Activated naive CD4-positive, alpha-beta T cell treated with anti-CD3 and anti-CD28 coated beads, Interleukin-2, amount 50 U/mL, for 24 hours (primary cell): Measurements from ENCODE around the gene UBE4B.
"Not testable (repeated sequence)": the region's sequence is repeated elsewhere in the genome, so short reads cannot be mapped to it uniquely, and the experiment has no call there.

Source experiments
- H3K27ac Mint-ChIP-seq: one replicate; pipeline ENCODE4 v1.8.0; 2021; ENCODE audit warnings: mild to moderate bottlenecking, mixed read lengths
- H3K27me3 Mint-ChIP-seq: one replicate; pipeline ENCODE4 v1.8.0; 2021; ENCODE audit warnings: mixed read lengths
- H3K36me3 Mint-ChIP-seq: one replicate; pipeline ENCODE4 v1.8.0; 2021; ENCODE audit warnings: mixed read lengths
- H3K4me1 Mint-ChIP-seq: one replicate; pipeline ENCODE4 v1.8.0; 2021; ENCODE audit warnings: mixed read lengths
- H3K4me3 Mint-ChIP-seq: one replicate; pipeline ENCODE4 v1.8.0; 2021; ENCODE audit warnings: mild to moderate bottlenecking, mixed read lengths
- H3K9me3 Mint-ChIP-seq: one replicate; pipeline ENCODE4 v1.8.0; 2021; ENCODE audit warnings: mixed read lengths

The UBE4B gene

DNA sequence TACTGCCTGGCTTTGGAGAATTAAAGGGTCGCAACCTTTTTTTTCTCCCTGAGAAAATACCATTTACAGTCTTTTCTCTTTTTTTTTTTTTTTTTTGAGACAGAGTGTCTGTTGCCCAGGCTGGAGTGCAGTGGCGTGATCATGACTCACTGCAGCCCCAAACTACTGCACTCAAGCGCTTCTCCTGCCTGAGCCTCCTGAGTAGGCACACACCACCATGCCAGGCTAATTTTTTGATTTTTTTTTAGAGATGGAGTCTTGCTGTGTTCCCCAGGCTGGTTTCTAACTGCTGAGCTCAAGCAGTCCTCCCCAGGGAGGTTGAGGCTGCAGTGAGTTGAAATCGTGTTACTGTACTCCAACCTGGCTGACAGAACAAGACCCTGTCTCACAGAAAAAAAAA is 24.6 kb downstream of the UBE4B start:
- Mint-ChIP-seq H3K27ac (no peak overlapping the region), H3K36me3 (peaks cover 5% of the 10 kb centered on the region), H3K4me3 (no peak overlapping the region), H3K4me1 (peaks cover 8% of the 10 kb centered on the region), H3K27me3 (no peaks in the 10 kb centered on the region), H3K9me3 (no peaks in the 10 kb centered on the region)

DNA sequence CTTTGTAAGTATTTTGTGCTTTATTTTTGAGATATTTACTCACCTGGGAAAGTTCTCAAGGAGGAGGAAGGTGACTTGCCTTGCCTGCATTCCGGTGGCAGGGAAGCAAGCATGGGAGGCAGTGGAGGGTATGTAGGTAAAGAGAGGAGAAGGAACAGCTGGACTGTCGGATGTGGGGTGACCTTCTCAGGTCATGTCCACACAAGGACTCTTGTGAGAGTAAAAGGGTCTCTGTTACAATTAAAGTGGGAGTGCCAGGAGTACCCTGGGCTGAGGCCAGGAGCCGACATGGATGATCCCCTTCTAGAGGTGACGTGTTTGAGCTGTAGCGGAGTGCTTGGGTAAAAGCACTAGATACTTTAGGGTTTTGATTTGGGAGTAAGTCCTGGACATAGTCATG is 25.0 kb downstream of the UBE4B start:
- no peak overlapping the region for H3K27ac Mint-ChIP-seq
- no peak overlapping the region for H3K4me3 Mint-ChIP-seq
- H3K36me3 Mint-ChIP-seq, result peaks cover 2% of the 10 kb centered on the region
- H3K9me3 Mint-ChIP-seq, result no peaks in the 10 kb centered on the region
- peaks cover 8% of the 10 kb centered on the region for H3K4me1 Mint-ChIP-seq
- no peaks in the 10 kb centered on the region for H3K27me3 Mint-ChIP-seq

DNA sequence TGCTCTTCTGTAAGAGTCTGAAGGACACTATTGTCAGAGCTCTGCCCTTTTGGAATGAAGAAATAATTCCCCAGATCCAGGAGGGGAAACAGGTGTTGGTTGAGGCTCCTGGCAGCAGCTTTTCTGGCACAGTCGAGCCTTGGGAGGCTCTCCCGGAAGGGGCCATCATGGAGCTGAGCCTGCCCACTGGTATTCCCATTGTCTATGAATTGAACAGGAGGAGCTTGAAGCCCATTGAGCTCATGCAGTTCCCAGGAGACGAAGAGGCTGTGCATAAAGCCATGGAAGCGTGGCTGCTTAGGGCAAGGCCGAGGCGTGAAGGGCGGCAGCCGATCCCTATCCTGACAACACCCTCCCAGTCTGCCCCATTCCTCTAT is 26.6 kb downstream of the UBE4B start:
- Mint-ChIP-seq H3K36me3 (peaks cover 2% of the 10 kb centered on the region), H3K27me3 (no peaks in the 10 kb centered on the region), H3K9me3 (no peaks in the 10 kb centered on the region), H3K27ac (no peak overlapping the region), H3K4me1 (peaks cover 16% of the 10 kb centered on the region), H3K4me3 (no peak overlapping the region)

DNA sequence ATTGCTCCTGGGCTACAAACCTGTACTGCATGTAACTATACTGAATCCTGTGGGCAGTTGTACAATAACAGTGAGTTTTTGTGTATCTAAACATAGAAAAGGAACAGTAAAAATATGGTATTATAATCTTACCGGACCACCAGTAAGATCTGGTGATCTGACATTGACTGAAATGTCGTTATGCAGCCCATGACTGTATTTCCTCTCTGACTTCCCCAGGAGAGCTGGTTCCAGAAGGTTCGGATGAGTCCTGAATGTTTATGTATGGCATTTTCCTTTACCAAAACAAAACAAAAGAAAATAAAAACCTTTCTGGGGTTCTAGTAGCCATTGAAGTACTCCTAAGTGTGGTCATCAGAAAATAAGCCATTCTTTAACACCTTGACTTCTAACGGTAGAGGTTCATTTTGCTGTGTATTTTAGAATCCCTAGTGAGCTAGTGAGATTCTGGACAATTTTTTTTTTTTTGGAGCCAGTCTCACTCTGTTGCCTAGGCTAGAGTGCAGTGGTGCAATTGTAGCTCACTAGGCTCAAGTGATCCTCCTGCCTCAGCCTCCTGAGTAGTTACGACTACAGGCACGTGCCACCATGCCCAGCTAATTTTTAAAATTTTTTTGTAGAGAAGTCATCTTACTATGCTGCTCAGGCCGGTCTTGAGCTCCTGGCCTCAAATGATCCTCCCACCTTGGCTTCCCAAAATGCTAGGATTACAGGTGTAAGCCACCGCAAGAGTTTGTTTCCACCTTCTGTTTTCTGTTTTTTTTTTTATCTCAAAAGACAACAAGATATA is 27.7 kb downstream of the UBE4B start:
- H3K27me3 Mint-ChIP-seq, result no peaks in the 10 kb centered on the region
- no peaks in the 10 kb centered on the region for H3K36me3 Mint-ChIP-seq
- no peak overlapping the region for H3K4me3 Mint-ChIP-seq
- no peaks in the 10 kb centered on the region for H3K9me3 Mint-ChIP-seq
- H3K4me1 Mint-ChIP-seq, result peaks cover 21% of the 10 kb centered on the region
- no peak overlapping the region for H3K27ac Mint-ChIP-seq

DNA sequence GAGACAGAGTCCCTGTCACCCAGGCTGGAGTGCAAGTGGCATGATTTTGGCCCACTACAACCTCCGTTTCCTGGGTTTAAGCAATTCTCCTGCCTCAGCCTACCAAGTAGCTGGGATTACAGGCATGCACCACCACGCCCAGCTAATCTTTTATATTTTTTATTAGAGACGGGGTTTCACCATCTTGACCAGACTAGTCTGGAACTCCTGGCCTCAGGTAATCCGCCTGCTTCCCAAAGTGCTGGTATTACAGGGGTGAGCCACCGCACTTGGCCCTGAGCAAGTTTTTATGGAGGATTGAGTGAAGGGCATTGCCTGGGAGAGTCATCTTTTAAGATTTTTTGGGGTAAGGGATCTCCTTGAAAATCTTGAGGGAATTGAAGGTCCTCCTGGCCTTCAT is 28.5 kb downstream of the UBE4B start:
- H3K27ac Mint-ChIP-seq, result no peak overlapping the region
- H3K27me3 Mint-ChIP-seq, result no peaks in the 10 kb centered on the region
- no peak overlapping the region for H3K4me3 Mint-ChIP-seq
- no peaks in the 10 kb centered on the region for H3K36me3 Mint-ChIP-seq
- peaks cover 17% of the 10 kb centered on the region for H3K4me1 Mint-ChIP-seq
- H3K9me3 Mint-ChIP-seq, result no peaks in the 10 kb centered on the region

DNA sequence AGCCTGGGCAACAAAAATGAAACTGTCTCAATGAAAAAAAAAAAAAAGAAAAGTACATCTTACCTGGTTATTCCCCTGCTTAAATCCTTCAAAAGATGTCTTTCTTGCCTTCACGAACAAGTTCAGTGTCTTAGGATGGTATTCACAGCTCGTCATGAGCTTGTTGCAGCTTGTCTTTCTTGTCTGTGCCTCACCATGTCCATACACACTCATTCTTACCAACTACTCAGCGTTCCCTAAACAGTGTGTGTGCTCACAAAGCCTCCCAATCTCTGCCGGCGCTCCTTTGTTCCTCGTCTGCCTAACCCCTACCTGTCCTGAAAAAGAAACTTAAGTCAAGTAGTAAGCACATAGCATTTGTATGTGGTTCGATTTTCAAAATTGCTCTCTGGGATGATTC is 31.1 kb downstream of the UBE4B start:
- Mint-ChIP-seq H3K36me3 (peaks cover under 1% of the 10 kb centered on the region), H3K27me3 (no peaks in the 10 kb centered on the region), H3K4me3 (no peak overlapping the region), H3K9me3 (no peaks in the 10 kb centered on the region), H3K4me1 (peaks cover 18% of the 10 kb centered on the region), H3K27ac (no peak overlapping the region)

DNA sequence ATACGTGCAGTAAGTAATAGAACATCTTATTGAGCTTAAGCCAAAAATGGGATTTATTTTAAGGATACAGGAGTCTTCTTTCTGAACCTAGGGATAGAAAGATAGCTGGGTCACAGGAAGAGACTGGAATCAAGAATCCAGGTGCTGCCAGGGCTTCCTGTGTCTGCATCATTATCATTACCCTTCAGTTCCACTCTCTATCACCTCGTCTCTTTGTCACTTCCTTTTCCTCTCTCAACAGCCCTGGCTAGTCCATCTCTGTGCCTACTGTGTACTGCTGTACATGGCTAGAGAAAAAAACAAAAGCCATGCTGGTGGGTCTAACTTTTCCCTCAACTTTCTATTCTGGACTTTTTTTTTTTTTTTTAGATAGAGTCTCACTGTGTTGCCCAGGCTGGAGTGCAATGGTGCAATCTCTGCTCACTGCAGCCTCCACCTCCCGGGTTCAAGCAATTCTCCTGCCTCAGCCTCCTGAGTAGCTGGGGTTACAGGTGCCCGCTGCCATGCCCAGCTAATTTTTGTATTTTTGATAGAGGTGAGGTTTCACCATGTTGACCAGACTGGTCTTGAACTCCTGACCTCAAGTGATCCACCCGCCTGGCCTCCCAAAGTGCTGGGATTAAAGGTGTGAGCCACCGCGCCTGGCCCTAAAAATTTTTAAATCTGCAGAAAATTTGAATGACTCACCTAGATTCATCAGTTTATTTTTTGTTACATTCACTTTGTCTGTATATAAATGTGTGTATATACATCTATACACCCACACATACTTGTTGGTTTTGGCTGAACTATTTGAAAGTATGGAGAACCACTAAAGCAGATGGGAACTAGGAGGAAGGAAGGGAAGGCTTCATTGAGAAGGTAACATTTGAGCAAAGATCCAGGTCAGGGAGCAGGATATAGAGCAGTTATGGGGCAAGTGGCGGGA is 31.9 kb downstream of the UBE4B start:
- H3K4me3 Mint-ChIP-seq, result no peak overlapping the region
- H3K36me3 Mint-ChIP-seq, result peaks cover 4% of the 10 kb centered on the region
- no peak overlapping the region for H3K27ac Mint-ChIP-seq
- H3K27me3 Mint-ChIP-seq, result no peaks in the 10 kb centered on the region
- no peaks in the 10 kb centered on the region for H3K9me3 Mint-ChIP-seq
- peaks cover 22% of the 10 kb centered on the region for H3K4me1 Mint-ChIP-seq

DNA sequence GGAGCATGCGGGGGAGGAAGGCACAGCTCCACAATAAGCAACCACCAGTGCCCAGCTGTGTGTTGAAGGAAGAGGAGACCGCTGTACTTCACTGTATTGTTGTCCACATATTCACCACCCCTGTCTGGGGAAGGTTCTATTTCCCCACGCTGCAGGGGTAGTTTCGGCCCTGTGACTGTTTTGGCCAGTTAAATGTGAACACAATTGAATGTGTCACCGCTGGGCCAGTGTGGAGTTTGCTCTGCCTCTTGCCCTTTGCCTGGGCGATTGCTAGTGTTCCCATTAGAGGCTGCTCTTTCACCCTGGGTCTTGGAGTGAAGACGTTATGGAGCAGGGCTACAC is 32.6 kb downstream of the UBE4B start:
- Mint-ChIP-seq H3K27ac (no peak overlapping the region), H3K4me3 (no peak overlapping the region), H3K36me3 (peaks cover 4% of the 10 kb centered on the region)

DNA sequence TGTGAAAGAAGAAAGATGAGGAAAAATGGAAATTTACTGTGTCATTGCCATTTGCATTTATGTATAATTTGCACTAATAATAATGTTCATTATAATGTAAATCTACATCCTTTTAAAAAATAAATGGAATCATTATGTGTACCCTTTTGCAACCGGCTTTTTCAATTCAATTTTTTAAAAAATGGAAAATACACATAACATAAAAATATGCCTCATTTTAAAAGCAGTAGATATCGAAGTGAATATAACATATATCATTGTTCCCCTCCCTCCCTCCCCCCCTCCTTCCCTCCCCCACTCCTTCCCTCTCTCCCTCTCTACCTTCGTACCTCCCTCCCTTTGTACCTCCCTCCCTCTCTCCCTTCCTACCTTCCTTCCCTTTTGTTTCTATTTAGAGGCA is 33.0 kb downstream of the UBE4B start:
- Mint-ChIP-seq H3K27ac (no peak overlapping the region), H3K9me3 (no peaks in the 10 kb centered on the region), H3K27me3 (no peaks in the 10 kb centered on the region)

More for the DNA sequence above, 32.6 kb downstream of the UBE4B start:
- H3K4me1 Mint-ChIP-seq, result peaks cover 22% of the 10 kb centered on the region
- no peaks in the 10 kb centered on the region for H3K27me3 Mint-ChIP-seq
- H3K9me3 Mint-ChIP-seq, result no peaks in the 10 kb centered on the region

DNA sequence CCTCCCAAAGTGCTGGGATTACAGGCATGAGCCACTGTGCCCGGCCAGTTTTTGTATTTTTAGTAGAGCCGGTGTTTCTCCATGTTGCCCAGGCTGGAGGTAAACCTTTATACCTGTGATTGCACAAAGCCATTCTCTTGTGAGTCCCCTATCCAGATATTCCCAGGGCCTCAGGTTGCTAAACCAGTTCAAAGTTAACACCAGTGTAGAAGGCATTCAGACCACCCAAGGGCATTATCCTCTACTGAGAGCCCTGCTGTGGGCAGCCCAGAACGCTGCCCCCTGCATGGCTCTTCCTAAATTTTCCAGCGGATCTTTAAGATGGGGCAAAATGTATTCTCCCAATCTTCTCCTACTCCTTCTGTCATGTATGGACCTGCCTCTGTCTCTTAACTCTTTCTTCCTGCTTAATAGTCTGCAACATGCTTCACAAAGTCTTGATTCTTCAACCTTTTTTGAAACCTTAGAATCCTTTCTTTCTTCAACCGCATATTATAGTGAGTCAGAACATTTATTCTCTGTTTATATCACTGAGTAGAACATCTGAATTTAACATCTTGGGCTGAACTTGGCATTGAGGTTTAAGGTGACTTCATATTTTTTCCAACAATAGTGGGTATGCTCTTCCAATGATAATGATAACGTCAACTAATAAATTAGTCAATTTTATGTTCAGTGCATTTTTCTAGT is 36.0 kb downstream of the UBE4B start:
- Mint-ChIP-seq H3K36me3 (peaks cover 4% of the 10 kb centered on the region), H3K4me3 (no peak overlapping the region), H3K27me3 (no peaks in the 10 kb centered on the region), H3K9me3 (no peaks in the 10 kb centered on the region), H3K27ac (no peak overlapping the region), H3K4me1 (peaks cover 18% of the 10 kb centered on the region)

More for the DNA sequence above, 33.0 kb downstream of the UBE4B start:
- H3K36me3 Mint-ChIP-seq, result peaks cover 4% of the 10 kb centered on the region
- H3K4me3 Mint-ChIP-seq, result no peak overlapping the region
- peaks cover 22% of the 10 kb centered on the region for H3K4me1 Mint-ChIP-seq

DNA sequence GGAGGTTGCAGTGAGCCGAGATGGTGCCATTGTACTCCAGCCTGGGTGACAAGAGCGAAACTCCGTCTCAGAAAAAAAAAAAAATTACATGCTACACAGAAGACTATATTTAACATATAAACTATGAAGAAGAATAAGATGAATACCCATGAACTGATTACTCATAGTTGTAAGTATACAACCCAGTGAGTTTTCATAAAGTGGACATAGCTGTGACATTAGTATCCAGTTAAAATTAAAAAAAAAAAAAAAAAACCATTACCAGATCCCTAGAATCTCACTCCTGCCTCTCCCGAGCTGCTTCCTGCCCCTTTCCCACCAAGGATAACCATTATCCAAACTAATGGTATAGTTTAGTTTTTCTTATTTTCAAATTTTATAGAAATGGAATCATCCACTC is 37.4 kb downstream of the UBE4B start:
- Mint-ChIP-seq H3K4me3 (no peak overlapping the region), H3K9me3 (no peaks in the 10 kb centered on the region), H3K27ac (no peak overlapping the region), H3K4me1 (peaks cover 19% of the 10 kb centered on the region), H3K27me3 (no peaks in the 10 kb centered on the region), H3K36me3 (peaks cover 8% of the 10 kb centered on the region)

DNA sequence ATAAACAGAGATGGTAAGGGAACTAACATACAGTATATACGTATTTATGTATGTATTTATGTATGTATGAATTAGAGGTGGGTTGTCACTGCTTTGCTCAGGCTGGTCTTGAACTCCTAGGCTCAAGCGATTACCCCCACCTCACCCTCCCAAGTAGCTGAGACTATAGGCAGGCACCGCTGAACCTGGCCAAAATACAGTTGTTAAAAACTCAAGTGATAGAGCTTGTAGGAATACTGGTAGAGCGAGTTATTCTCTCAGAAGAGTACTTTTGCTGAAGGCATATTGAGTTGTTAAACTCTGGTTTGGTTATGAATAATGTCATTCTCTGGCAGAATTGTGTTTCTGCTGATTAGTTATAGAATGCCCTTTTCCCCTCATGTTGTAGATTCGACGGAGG is 38.9 kb downstream of the UBE4B start:
- Mint-ChIP-seq H3K27ac (no peak overlapping the region), H3K9me3 (no peaks in the 10 kb centered on the region), H3K27me3 (no peaks in the 10 kb centered on the region), H3K4me3 (no peak overlapping the region), H3K4me1 (peaks cover 20% of the 10 kb centered on the region), H3K36me3 (peaks cover 8% of the 10 kb centered on the region)

DNA sequence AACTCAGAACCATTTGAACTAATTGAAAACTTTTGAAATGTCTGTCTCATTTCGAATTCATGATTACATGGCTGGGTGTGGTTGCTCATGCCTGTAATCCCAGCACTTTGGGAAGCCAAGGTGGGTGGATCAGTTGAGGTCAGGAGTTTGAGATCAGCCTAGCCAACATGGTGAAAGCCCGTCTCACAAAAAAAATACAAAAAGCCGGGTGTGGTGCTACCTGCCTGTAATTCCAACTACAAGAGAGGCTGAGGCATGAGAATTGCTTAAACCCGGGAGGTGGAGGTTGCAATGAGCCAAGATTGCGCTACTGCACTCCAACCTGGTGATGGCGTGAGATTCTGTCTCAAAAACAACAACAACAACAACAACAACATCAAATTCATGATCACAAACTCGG is 40.6 kb downstream of the UBE4B start:
- Mint-ChIP-seq H3K4me1 (peaks cover 22% of the 10 kb centered on the region), H3K36me3 (peaks cover 11% of the 10 kb centered on the region)
- H3K4me3 Mint-ChIP-seq, H3K9me3 Mint-ChIP-seq, H3K27me3 Mint-ChIP-seq, H3K27ac Mint-ChIP-seq: not testable (repeated sequence)

DNA sequence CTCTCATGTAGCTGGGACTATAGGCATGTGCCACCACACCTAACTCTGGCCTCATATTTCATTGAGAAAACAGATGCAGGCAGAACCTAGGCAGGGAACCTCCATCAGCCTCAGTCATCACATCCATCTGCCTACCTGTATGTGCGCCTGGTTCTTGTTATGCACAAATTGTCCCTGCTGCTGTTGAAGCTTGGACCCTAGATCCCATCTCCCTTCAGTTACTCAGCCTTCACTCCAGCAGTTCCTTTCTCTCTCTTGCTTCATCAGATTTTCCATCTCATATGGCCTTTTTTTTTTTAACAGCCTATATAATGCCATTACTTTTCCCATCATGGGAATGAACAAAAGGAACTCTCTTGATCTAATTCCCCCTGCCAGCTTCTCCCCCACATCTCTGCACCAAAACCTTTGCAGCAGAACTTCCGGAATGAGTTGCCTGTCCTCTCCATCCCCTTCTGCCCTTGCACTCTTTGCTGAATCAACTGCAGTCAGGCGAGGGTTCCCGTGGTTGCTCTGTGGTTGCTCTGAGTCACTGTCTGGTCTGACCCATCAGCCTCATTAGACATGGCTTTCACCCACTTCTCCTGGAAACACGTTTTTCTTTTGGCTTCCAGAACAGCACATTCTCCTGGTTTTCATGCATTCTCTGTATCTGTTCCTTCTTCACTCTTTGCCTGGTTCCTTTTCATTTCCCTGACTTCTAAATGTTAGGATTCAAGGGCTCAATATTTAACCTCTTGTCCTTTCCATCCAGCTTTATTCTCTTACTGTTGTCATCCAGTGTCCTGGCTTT is 41.5 kb downstream of the UBE4B start:
- Mint-ChIP-seq H3K36me3 (peaks cover 7% of the 10 kb centered on the region), H3K27ac (peak overlapping the region; percentile 75), H3K4me1 (peaks cover 19% of the 10 kb centered on the region), H3K27me3 (no peaks in the 10 kb centered on the region), H3K9me3 (no peaks in the 10 kb centered on the region), H3K4me3 (peak overlapping the region; percentile 15)
